Calu3 (cell line): Measurements from ENCODE around the gene THADA. TPM values are rescaled to one million over a fixed set of nuclear protein-coding genes. Genes with fewer than 3 reads are reported as not detected.

Experiments
- BruUV-seq: library from RNA; stranded (reverse); fragments of 400-500 nt; replicated peaks from 2 replicates; lab custom pipeline; 2021; lab: Mats Ljungman, UMichigan
- CTCF ChIA-PET: fragments of 300-600 bp; sonication (Branson Sonifier 250); formaldehyde crosslinking; loops from one replicate; lab custom pipeline; 2022; ENCODE audit warnings: antibody characterized with exemption; lab: Charles Lee
- DNase-seq: peaks from one replicate; pipeline ENCODE4 v3.0.0; 2022
- H3K27ac Mint-ChIP-seq: one replicate; pipeline ENCODE4 v1.8.0; 2022; ENCODE audit warnings: mixed read lengths; ENCODE audit not compliant: unreplicated experiment
- H3K27me3 Mint-ChIP-seq: one replicate; pipeline ENCODE4 v1.8.0; 2022; ENCODE audit warnings: mixed read lengths; ENCODE audit not compliant: unreplicated experiment
- H3K36me3 Mint-ChIP-seq: one replicate; pipeline ENCODE4 v1.8.0; 2022; ENCODE audit warnings: mild to moderate bottlenecking, moderate library complexity, mixed read lengths; ENCODE audit not compliant: insufficient read depth, unreplicated experiment
- H3K4me1 Mint-ChIP-seq: one replicate; pipeline ENCODE4 v1.8.0; 2022; ENCODE audit warnings: mild to moderate bottlenecking, low read depth, mixed read lengths; ENCODE audit not compliant: unreplicated experiment
- H3K4me3 Mint-ChIP-seq: one replicate; pipeline ENCODE4 v1.8.0; 2022; ENCODE audit warnings: mild to moderate bottlenecking, low read depth, moderate library complexity, mixed read lengths; ENCODE audit not compliant: unreplicated experiment
- H3K9me3 Mint-ChIP-seq: one replicate; pipeline ENCODE4 v1.8.0; 2022; ENCODE audit warnings: low read depth, mixed read lengths; ENCODE audit not compliant: unreplicated experiment
- CTCF ChIP-seq: fragments of 200-600 bp; IDR thresholded peaks from one replicate; pipeline ENCODE4 v1.8.0; 2022; ENCODE audit warnings: antibody characterized with exemption; ENCODE audit not compliant: unreplicated experiment
- intact Hi-C: fragments of 100-400 bp; cut with micrococcal nuclease; formaldehyde crosslinking; loops from one replicate; pipeline ENCODE4 v1.10.0; 2022; ENCODE audit not compliant: unreplicated experiment
- total RNA-seq: library from RNA; stranded (reverse); gene quantifications from 2 replicates; pipeline ENCODE4 v1.2.3, GENCODE V29; 2022

THADA gene
- total RNA-seq, 1 experiment from 2014 or later = 35.5 TPM

GRCh38 chr2:43520919-43521318, 74.9 kb downstream of the THADA start:
- peaks cover 5% of the 10 kb centered on the region for H3K36me3 Mint-ChIP-seq
- CTCF ChIA-PET = no interaction called here
- no peaks in the 10 kb centered on the region for H3K27me3 Mint-ChIP-seq
- no peak overlapping the region for H3K4me3 Mint-ChIP-seq
- no peak for TF ChIP-seq CTCF
- DNase-seq = no peak
- peaks cover 37% of the 10 kb centered on the region for H3K4me1 Mint-ChIP-seq
- H3K9me3 Mint-ChIP-seq = no peaks in the 10 kb centered on the region
- no TSS peak for BruUV-seq
- intact Hi-C loops = no loop called here
- no peak overlapping the region for H3K27ac Mint-ChIP-seq

- Mint-ChIP-seq H3K4me1 (peaks cover 41% of the 10 kb centered on the region), H3K4me3 (no peak overlapping the region), H3K27ac (peak overlapping the region; percentile 56), H3K27me3 (no peaks in the 10 kb centered on the region), H3K36me3 (peaks cover 5% of the 10 kb centered on the region), H3K9me3 (no peaks in the 10 kb centered on the region)
- BruUV-seq = no TSS peak
- no peak for TF ChIP-seq CTCF
- CTCF ChIA-PET = interaction anchor here (0.9 kb wide), 1 partner anchor 90 kb away, joined by 3 read pairs; no protein-coding TSS in a partner anchor
- intact Hi-C loops = no loop called here
- peak; percentile 10 for DNase-seq
Observed at GRCh38 chr2:43519643-43520221, 76.1 kb downstream of the THADA start.

- peaks cover 9% of the 10 kb centered on the region for H3K36me3 Mint-ChIP-seq
- no peak for TF ChIP-seq CTCF
- H3K4me1 Mint-ChIP-seq = peaks cover 41% of the 10 kb centered on the region
- CTCF ChIA-PET = interaction anchor here (0.9 kb wide), 1 partner anchor 89 kb away, joined by 3 read pairs; no protein-coding TSS in a partner anchor
- H3K27me3 Mint-ChIP-seq = no peaks in the 10 kb centered on the region
- DNase-seq = no peak
- H3K27ac Mint-ChIP-seq = peak overlapping the region; percentile 56
- no peaks in the 10 kb centered on the region for H3K9me3 Mint-ChIP-seq
- intact Hi-C loops = no loop called here
- BruUV-seq = no TSS peak
- no peak overlapping the region for H3K4me3 Mint-ChIP-seq
Observed at GRCh38 chr2:43518718-43519117, 77.1 kb downstream of the THADA start.

GRCh38 chr2:43518181-43518580, 77.7 kb downstream of the THADA start:
- intact Hi-C loops = no loop called here
- H3K9me3 Mint-ChIP-seq = no peaks in the 10 kb centered on the region
- peaks cover 9% of the 10 kb centered on the region for H3K36me3 Mint-ChIP-seq
- H3K4me3 Mint-ChIP-seq = no peak overlapping the region
- no peak for DNase-seq
- no peak for TF ChIP-seq CTCF
- no peaks in the 10 kb centered on the region for H3K27me3 Mint-ChIP-seq
- peak overlapping the region; percentile 48 for H3K27ac Mint-ChIP-seq
- BruUV-seq = no TSS peak
- H3K4me1 Mint-ChIP-seq = peaks cover 41% of the 10 kb centered on the region
- CTCF ChIA-PET = no interaction called here
